ENCODE measurements around the gene CYP4F2. TPM values are rescaled to one million over a fixed set of nuclear protein-coding genes. Genes with fewer than 3 reads are reported as not detected.

The CYP4F2 gene, protein sequence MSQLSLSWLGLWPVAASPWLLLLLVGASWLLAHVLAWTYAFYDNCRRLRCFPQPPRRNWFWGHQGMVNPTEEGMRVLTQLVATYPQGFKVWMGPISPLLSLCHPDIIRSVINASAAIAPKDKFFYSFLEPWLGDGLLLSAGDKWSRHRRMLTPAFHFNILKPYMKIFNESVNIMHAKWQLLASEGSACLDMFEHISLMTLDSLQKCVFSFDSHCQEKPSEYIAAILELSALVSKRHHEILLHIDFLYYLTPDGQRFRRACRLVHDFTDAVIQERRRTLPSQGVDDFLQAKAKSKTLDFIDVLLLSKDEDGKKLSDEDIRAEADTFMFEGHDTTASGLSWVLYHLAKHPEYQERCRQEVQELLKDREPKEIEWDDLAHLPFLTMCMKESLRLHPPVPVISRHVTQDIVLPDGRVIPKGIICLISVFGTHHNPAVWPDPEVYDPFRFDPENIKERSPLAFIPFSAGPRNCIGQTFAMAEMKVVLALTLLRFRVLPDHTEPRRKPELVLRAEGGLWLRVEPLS
- not detected in 2 replicates for total RNA-seq (ENCODE audit: low replicate concordance)
- long read RNA-seq = 0 reads

DNA sequence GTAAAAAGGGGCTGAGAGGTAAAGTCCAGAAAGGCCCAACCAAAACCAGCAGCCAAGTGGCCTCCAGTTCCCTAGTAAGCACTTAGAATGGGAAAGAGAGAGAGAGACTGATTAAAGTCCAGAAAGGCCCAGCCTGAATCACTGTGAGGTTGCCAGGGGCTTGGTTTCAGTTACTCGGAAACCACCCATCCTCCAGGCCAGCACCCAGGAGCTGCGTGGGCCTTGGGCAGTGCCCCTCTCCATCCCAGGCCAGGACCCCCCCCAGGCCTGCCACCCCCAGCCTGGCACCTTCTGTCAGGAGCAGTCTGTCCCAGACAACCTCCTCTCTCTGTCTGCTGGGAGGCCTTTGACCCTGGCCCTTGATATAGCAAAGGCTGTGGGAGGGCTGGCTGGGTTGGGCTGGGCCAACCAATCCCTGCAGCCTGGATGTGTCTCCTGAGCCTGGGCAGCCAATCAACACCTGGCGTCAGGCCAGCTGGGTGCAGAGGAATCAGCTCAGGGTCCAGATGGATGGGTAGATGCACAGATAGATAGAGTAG is at the start of gene CYP4F2:
Gene CYP4F2 (minus strand): TSS at position 337 of the 539 bp plus-strand sequence. CDS start 463 bp downstream, outside the sequence.
- Mint-ChIP-seq H3K27ac (no peak within 1 kb of the TSS), H3K36me3 (peaks cover 4% of the 10 kb centered on the region), H3K27me3 (no peaks in the 10 kb centered on the region), H3K4me1 (ENCODE audit: unreplicated experiment) (no peaks in the 10 kb centered on the region), H3K9me3 (peaks cover 13% of the 10 kb centered on the region), H3K4me3 (no peak within 1 kb of the TSS)
- no peak for DNase-seq (ENCODE audit: extremely low spot score, unreplicated experiment)
- TF ChIP-seq, protein P1, sequence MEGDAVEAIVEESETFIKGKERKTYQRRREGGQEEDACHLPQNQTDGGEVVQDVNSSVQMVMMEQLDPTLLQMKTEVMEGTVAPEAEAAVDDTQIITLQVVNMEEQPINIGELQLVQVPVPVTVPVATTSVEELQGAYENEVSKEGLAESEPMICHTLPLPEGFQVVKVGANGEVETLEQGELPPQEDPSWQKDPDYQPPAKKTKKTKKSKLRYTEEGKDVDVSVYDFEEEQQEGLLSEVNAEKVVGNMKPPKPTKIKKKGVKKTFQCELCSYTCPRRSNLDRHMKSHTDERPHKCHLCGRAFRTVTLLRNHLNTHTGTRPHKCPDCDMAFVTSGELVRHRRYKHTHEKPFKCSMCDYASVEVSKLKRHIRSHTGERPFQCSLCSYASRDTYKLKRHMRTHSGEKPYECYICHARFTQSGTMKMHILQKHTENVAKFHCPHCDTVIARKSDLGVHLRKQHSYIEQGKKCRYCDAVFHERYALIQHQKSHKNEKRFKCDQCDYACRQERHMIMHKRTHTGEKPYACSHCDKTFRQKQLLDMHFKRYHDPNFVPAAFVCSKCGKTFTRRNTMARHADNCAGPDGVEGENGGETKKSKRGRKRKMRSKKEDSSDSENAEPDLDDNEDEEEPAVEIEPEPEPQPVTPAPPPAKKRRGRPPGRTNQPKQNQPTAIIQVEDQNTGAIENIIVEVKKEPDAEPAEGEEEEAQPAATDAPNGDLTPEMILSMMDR (conservative IDR thresholded peaks at IDR 0.05) = no peak

DNA sequence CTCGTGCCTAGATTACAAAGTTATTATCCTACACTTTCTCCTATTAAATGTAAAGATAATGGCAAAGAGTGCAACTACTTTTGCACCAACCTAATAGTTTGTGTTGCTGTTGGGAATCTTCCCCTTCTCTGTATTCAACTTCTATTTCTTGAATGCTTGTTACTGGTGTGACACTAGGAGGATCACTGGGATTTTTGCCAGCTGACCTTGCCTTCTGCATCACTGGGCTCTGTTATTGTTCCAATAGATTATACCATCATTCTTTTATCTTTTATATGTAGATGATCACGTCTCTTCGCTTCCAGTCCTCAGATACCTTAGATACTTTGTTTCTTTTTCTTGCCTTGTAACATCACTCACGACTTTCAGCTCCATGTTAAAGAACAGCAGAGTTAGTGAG is 47.4 kb upstream of the CYP4F2 start:
- DNase-seq (ENCODE audit: extremely low spot score, unreplicated experiment) = no peak
- H3K36me3 Mint-ChIP-seq = no peaks in the 10 kb centered on the region
- no peaks in the 10 kb centered on the region for H3K27me3 Mint-ChIP-seq
- no peak overlapping the region for H3K4me3 Mint-ChIP-seq
- H3K9me3 Mint-ChIP-seq = peaks cover 16% of the 10 kb centered on the region
- TF ChIP-seq, protein P1 (conservative IDR thresholded peaks at IDR 0.05) = no peak
- H3K4me1 Mint-ChIP-seq (ENCODE audit: unreplicated experiment) = no peaks in the 10 kb centered on the region
- no peak overlapping the region for H3K27ac Mint-ChIP-seq

DNA sequence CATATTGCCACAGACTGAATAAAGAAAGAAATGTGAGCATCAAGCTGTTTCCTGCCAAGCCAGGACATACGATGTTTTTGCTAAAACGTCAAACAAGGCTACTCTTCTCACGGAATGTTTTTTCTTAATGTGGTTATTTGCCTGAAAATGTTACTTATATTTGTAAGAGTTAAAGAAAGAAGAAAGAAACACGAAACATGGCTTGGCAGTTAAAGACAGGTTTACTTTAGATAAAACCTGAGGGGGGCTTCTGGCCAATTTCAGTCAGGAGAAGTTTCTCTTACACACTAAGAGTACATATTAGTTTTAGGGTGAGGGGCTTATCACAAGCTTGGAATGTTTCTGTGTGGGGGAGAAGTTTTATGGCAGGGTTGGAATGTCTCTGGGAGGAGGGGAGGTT is 46.5 kb upstream of the CYP4F2 start:
- Mint-ChIP-seq H3K36me3 (no peaks in the 10 kb centered on the region), H3K27me3 (no peaks in the 10 kb centered on the region), H3K27ac (no peak overlapping the region), H3K4me1 (ENCODE audit: unreplicated experiment) (no peaks in the 10 kb centered on the region), H3K9me3 (peaks cover 13% of the 10 kb centered on the region), H3K4me3 (no peak overlapping the region)
- TF ChIP-seq, protein P1 (conservative IDR thresholded peaks at IDR 0.05) = no peak
- DNase-seq (ENCODE audit: extremely low spot score, unreplicated experiment) = no peak

DNA sequence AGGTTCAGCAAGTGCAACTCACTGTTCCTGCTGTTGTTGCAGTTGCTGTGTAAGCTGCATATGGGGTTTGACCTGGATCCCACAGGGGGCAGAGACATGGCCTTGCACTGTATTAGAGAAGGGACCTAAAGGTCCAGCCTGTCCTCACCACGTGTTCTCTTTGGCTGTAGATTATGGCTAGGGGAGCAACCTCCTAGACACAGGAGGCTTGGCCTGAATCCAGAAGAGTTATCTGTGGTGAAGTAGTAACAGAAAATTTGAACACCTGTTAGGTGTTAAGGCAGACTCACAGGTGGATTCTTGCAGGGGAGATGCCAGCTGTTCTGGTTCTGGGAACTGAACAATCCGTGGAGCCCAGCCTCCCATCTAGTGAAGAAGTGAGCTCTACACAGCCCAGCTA is 39.9 kb upstream of the CYP4F2 start:
- TF ChIP-seq, protein P1 (conservative IDR thresholded peaks at IDR 0.05) = no peak
- Mint-ChIP-seq H3K36me3 (no peaks in the 10 kb centered on the region), H3K9me3 (no peaks in the 10 kb centered on the region), H3K27ac (no peak overlapping the region), H3K4me1 (ENCODE audit: unreplicated experiment) (no peaks in the 10 kb centered on the region), H3K4me3 (no peak overlapping the region), H3K27me3 (no peaks in the 10 kb centered on the region)
- DNase-seq (ENCODE audit: extremely low spot score, unreplicated experiment) = no peak

DNA sequence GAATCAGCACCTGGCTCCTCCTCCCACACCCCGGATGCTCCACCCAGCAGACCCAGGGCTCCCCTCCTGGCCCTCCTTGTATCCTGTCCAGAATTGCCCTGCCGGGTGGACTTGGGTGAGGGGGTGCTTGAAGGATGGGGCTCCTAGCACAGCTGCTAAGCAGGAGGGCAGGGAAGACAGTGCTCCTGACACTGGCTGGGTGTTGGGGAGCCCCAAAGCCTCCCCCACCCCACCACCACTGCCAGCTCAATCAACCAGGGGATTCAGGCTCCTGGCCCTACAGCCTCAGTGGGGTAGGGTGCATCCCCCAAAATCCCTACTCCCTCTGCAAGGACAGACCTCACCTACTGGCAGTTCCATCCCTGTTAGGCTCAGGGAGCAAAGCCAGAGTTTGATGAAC is 39.1 kb upstream of the CYP4F2 start:
- Mint-ChIP-seq H3K27me3 (no peaks in the 10 kb centered on the region), H3K27ac (no peak overlapping the region), H3K36me3 (no peaks in the 10 kb centered on the region), H3K4me1 (ENCODE audit: unreplicated experiment) (no peaks in the 10 kb centered on the region), H3K4me3 (no peak overlapping the region), H3K9me3 (no peaks in the 10 kb centered on the region)
- no peak for DNase-seq (ENCODE audit: extremely low spot score, unreplicated experiment)
- TF ChIP-seq, protein P1 (conservative IDR thresholded peaks at IDR 0.05) = no peak

Data from type B pancreatic cell (in vitro differentiated cells).